DMS153 (cell line): ENCODE results near the gene OR2Y1.
"Not testable (repeated sequence)": the region's sequence is repeated elsewhere in the genome, so short reads cannot be mapped to it uniquely, and the experiment has no call there.

Experiments
- DNase-seq: peaks from one replicate; lab custom pipeline; 2025; lab: John Stamatoyannopoulos, UW

Gene OR2Y1, protein sequence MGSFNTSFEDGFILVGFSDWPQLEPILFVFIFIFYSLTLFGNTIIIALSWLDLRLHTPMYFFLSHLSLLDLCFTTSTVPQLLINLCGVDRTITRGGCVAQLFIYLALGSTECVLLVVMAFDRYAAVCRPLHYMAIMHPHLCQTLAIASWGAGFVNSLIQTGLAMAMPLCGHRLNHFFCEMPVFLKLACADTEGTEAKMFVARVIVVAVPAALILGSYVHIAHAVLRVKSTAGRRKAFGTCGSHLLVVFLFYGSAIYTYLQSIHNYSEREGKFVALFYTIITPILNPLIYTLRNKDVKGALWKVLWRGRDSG

GRCh38 chr5:180739958-180740357, at the start of gene OR2Y1:
Gene OR2Y1, minus strand, starts transcription at chr5:180740058. Its CDS starts 0 bp downstream, at chr5:180740058.
- DNase-seq = no peak

- not testable (repeated sequence) for DNase-seq
Observed at GRCh38 chr5:180788651-180789410, 49.0 kb upstream of the OR2Y1 start.

DNA sequence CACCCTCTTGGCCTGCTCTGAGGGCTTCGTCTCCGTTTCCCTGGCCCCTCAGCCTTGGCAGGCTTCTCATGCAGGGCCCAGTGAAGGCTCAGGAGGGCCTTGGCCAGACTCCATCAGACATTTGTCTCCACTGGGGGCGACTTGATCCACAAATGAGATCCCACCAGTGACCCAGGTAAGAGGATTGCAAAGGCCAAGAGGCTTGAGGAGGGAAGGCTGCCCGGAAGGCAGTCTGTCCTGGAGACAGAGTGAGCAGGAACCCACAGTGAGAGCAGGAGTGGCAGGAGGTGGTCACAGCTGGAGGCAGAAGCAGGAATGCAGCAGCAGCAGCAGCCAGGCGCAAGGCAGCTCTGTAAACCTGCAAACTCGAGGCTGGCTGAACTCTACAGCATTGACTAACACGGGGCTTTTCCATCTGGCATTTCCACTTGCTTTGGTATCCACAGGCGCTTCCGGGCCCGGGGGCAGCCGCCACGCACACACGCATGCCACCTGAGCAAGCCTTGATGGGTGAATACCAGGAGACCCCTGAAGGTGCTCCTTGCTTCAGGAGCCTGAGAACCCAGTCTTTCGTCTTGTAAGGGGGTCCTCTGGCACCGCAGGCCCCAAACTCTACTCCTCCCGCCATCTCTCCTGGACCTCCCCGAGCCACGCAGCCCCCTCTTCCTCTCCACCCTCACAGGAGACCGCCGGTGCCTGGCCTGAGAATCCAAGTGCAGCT, 48.0 kb upstream of the OR2Y1 start:
- no peak for DNase-seq

GRCh38 chr5:180786531-180787398, 46.9 kb upstream of the OR2Y1 start:
- no peak for DNase-seq

DNA sequence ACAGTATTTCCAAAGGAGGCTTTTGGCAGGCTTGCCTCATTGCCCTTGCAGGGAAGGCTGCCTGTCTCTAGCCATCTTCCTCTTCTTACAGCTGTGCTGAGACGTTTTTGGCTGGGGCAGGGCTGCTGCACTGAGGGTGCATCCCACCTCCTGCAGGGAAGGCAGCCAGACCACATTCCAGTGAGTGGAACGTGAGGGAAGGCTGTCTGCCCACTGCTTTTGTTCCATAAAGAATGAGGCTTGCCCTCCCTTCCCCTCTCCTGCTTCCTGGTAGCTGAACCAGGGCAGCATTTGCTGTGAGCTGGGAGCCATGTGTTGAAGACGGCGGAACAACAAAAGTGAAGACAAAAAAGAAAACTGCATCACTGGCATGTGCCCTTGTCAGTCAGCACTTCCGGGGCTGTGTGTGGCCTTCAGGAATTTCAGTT, 46.0 kb upstream of the OR2Y1 start:
- no peak for DNase-seq

DNA sequence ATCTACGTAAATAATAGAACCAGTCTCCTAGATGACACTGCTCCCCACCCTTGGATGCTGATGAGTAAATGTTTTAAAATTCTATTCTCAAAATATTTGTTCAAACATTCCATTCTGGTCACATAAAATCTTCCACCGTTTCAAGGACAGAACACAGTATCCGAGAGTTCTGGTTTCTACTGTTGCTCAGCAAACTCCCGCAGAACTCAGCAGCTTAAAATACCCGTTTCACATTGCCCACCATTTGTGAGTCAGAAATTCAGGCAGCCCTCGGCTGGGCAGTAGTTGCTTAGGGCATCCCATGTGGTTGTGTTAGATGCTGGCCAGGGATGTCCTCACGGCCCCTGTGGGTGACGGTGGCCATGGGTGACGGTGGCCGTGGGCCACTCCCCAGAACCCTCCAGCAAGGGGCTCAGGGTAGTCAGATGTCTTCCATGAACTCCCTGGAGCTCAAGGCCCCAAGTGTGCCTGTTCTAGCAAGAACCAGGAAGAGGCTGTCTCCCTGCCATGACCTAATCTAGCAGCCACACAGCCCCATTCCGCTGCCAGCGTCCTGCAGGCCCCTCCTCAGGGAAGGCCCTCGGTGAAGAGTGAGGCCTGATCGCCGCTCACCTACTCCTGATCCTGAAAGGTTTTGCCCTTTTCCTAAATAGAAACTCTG, 45.4 kb upstream of the OR2Y1 start:
- DNase-seq = no peak

DNA sequence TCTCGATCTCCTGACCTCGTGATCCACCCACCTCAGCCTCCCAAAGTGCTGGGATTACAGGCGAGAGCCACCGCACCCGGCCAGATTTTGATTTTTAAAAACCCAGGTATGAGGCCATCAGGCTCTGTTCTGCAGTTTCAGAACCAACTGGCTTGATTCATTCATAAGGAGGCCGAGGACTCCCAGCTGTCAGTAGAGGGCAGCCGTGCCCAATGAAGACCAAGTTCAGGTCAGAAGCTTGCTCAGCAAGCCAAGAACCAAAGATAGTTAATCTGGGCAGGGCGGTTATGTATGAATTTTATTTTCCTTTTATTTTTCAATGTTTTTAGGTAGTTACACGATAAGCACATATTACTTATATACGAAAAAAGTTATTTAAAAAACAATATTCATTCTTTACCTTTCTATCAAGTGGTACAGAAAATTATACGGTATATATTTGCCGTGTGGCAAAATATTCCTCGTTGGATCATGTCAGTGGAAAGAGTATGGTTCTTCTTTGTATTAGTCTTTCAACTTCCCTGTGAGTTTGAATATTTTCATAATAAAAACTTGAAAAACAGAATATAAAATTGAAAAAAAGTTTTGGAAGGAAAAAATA, 44.7 kb upstream of the OR2Y1 start:
- no peak for DNase-seq

GRCh38 chr5:180783340-180784052, 43.6 kb upstream of the OR2Y1 start:
- DNase-seq = no peak

DNA sequence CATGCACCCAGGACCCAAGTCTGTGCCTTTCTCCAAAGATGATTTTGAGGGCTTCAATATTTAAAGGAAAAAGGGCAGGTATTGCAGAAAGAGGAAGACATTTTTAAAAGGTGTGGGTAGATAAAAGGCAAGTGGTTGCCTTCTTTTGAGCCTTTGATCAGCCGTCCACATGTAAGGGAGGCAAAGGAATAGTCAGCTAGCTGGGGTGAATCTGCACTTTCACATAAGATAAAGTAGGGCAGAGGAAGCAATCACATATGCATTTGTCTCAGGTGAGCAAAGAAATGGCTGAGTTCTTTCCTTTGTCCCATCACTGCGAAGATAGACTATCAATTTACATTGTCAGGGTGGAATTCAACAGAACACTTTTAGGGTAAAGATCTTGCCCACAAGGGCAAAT, 42.9 kb upstream of the OR2Y1 start:
- DNase-seq = no peak

DNA sequence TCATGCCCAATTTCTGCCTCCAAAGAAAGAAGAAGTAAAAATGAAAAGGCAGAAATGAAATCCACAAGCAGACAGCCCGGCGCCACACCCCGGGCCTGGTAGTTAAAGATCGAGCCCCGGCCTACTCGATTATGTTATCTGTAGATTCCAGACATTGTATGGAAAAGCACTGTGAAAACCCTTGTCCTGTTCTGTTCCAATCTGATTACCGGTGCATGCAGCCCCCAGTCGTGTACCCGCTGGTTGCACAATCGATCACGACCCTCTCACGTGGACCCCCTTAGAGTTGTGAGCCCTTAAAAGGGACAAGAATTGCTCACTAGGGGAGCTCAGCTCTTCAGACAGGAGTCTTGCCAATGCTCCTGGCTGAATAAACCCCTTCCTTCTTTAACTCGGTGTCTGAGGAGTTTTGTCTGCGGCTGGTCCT, 42.1 kb upstream of the OR2Y1 start:
- DNase-seq = not testable (repeated sequence)

DNA sequence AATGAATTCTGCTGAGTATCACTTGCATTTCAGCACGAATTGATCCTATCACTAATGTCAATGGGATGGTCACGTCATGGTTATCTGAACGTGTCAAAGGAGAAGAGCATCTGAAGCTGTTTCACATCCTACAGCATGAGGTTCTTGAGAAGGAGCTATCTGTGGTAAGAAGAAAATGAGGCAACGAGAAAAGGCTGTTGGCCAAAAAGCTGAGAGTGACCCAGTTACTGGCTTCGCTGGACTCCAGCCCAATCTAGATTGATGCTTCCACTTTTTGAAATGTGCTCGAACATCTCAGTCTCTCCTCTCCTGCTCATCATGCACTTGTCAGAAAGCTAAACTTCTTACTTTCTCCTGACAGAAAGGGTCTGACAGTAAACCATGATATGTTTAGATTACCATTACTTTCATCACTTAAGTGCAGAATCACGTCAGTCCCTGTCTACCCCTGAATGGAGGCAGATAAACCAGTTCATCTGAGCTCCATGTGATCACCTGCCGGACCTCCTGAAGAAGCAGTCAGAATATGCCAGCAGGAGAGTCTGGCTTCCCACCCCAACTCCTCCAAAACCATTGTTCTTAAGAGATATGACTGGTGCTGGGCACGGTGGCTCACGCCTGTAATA, 40.2 kb upstream of the OR2Y1 start:
- DNase-seq = no peak

DNA sequence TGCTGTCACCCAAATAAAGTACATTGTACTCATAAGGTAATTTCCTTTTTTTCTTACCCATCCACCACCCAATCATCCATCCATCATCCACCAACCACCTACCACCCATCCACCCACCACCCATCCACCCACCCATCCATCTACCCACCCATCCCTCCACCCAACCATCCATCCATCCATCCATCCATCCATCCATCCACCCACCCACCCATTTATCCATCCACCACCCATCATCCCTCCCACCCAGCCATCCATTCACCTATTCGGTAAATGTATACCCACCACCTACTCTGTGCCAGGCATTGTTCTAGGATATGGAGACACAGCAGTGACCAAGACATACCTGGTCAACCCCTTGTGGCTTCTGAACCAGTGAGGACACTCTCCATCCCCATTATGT, 37.6 kb upstream of the OR2Y1 start:
- no peak for DNase-seq

DNA sequence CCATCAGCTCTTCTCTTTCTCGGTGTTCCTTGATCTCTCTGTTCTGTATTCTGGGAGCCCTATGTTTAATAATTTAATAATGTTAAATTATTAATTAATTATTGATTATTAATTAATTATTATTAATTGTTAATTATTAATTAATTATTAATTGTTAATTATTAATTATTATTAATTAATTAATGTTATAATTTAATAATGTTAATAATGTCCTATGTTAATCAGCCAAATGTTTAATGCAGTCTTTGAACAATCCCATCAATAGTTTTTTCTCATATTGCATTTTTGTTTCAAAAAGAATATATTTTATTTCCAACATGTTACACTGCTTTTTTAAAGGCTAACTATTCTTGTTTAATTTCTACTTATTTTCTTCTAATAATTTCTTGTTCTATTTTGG, 36.5 kb upstream of the OR2Y1 start:
- no peak for DNase-seq

GRCh38 chr5:180775624-180776023, 35.8 kb upstream of the OR2Y1 start:
- no peak for DNase-seq

DNA sequence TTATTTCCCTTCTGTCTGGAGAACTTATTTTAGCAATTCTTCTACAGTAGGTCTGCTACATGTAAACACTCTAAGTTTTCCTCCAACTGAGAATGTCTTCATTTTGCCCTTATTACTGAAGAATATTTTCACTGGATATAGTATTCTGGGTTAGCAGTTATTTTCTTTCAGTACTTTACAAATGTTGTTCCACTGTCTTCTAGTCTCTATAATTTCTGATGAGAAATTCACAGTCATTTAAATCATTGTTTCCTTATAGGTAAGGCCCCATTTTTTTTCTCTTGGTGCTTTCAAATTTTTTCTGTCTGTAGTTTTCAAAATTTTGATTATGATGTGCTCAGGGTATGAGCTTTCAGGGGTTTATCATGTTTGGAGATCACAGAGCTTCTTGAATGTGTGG, 32.0 kb upstream of the OR2Y1 start:
- no peak for DNase-seq

DNA sequence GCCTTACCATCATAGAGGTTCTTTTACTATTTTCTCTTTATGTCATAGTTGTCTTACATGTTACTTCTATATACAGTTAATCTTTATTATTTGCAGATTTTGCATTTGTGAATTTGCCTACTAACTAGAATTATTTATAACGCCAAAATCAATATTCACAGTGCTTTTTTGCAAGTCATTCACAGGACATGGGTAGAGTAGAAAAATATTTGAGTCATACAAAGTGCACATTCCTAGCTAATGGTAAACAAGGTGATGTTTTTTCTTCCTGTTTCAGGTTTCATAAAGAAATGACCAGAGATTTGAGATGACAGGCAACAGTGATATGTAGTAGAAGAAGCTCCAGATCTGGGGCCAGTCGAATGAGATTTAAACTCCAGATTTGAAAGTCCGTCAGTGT, 30.0 kb upstream of the OR2Y1 start:
- DNase-seq = no peak

DNA sequence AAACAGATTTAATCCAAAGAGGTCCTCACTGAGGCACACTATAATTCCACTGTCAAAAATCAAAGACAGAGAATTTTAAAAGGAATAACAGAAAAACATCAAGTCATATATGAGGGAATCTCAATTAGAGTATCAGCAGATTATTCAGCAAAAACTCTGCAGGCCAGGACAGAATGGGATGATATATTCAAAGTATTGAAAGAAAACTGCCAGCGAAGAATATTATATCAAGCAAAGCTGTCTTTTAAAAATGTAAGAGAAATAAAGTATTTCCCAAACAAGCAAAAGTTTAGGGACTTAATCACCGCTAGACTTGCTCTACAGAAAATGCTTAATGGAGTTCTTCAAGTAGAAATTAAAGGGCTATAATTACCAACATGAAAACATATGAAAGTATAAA, 15.7 kb upstream of the OR2Y1 start:
- no peak for DNase-seq

DNA sequence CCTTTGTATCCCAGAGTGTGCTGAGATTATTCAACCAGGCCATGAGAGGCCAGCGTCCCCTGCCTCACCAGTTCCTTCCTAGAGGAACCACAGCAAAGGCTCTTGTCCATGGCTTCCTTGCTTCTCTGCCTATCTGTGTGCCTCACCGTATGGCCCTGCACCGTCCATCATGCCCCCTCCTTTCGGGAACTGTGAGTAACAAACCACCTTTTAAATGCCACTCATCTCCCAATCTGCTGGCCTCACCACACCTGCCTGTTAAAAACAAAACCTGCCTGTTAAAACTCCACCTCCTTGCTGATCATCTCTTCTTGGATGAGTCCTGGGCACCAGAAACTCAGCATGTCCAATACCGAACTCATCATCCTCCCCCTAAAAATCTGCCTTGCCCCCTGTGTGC, 4.4 kb upstream of the OR2Y1 start:
- no peak for DNase-seq

GRCh38 chr5:180742727-180743126, 2.9 kb upstream of the OR2Y1 start:
- no peak for DNase-seq

- not testable (repeated sequence) for DNase-seq
Observed at GRCh38 chr5:180740953-180741352, 1.1 kb upstream of the OR2Y1 start.
